Activated CD4-positive, CD25-positive, alpha-beta regulatory T cell treated with anti-CD3 and anti-CD28 coated beads, Interleukin-2, amount 50 U/mL, for 24 hours (primary cell): ENCODE data around the gene SUPT4H1.
"Not testable (repeated sequence)": the region's sequence is repeated elsewhere in the genome, so short reads cannot be mapped to it uniquely, and the experiment has no call there.

Experiments used
- ATAC-seq, 2 donors: fragments of 150-1000 bp; cut with Tn5 transposase; one replicate each; pipeline ENCODE4 v1.10.0; 2021; ENCODE audit warnings: mild to moderate bottlenecking in 1 of 2, moderate library complexity in 1 of 2

Gene SUPT4H1

DNA sequence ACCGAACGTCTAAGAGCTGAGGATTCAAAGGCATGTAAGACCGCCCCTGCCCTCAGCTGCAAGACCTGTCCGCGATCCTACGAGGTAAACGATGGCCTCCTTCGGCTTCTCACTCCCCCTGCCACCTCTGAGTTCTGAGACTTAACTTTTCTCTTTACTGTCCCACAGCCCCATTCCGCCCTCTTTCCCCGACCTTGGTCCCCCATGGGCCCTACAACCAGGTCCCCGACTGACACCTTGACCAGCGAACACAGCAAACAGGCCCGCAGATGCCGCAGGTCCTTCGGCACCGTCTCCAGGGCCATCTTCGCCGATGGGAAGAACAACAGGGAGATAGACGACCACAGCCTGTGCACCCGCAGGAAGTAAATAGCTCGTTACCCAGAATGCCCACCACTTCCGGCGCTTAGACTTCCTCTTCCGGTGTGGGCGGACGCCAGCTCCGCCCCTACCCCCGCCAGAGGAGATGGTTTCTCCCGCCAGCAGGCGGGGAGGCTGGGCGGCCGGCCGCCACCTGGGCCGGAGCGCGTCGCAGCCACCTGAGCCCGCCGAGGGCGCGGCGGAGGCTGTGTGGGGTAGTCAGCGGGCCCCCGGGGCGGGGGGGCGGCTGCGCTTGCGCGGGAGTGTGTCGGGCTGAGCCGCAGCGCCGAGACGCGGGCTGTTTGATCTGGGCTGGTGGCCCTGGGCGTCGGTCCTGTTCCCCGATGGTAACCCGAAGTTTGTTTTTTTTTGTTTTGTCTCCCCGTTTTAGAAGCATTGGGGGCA lies at the start of gene SUPT4H1:
Gene SUPT4H1 (minus strand): TSS at position 371 of the 765 bp plus-strand sequence. CDS start 66 bp downstream, at position 305.
- ATAC-seq, result peak; percentile 93 to 96

GRCh38 chr17:58401287-58401686 lies 49.3 kb upstream of the SUPT4H1 start:
- ATAC-seq, result no peak

GRCh38 chr17:58400826-58401225 lies 48.8 kb upstream of the SUPT4H1 start:
- ATAC-seq, result no peak

DNA sequence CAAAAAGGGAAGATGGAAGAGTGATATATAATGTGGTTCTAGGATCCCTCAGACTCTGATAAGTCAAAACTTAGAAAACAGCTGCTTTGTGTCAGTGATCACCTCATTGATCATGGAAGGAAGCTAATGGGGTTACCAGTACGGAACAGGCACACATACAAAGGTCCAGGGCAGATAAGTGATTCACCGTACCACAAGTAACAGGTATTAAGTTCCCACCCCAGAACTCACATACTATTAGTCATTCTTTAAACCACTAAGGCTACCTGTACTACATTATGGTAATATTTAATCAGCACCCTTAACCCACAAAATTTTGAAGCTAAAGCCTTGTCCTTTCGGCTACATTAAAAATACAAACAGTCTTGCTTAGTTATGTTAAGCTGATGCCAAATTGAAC lies 48.0 kb upstream of the SUPT4H1 start:
- peak in 1 of 2 donors; percentile 53 for ATAC-seq

- no peak for ATAC-seq
These were observed 46.7 kb upstream of the SUPT4H1 start for GRCh38 chr17:58398574-58399266.

DNA sequence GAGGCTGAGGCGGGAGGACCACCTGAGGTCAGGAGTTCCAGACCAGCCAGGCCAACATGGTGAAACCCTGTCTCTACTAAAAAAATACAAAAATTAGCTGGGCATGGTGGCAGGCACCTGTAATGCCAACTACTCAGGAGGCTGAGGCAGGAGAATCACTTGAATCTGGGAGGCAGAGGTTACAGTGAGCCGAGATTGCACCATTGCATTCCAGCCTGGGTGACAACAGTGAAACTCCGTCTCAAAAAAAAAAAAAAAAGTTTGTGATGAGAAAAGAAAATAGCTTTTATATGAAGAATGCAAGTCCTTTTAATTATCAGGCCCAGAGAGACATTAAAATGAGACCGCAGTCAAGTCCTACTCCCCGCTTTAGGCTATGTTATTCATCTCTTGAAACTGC lies 45.4 kb upstream of the SUPT4H1 start:
- ATAC-seq, result not testable (repeated sequence)

DNA sequence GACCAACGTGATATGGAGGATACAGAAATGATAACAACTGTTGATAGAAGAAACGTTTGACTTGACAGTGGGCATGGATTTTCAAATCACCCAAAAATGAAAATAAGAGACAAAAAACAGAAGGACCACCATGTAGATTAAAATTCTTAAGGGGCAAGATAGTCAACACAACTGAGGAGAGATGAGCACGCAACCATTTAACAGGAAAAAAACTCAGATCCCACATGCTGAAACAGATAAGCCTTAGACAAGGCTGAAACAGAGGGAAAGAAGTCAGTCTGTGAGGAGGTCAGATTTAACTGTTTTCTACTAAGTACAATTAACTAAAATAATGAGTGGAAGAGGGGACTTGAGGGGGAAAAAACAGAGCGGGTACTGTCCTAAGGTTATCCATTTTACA lies 44.2 kb upstream of the SUPT4H1 start:
- no peak for ATAC-seq

DNA sequence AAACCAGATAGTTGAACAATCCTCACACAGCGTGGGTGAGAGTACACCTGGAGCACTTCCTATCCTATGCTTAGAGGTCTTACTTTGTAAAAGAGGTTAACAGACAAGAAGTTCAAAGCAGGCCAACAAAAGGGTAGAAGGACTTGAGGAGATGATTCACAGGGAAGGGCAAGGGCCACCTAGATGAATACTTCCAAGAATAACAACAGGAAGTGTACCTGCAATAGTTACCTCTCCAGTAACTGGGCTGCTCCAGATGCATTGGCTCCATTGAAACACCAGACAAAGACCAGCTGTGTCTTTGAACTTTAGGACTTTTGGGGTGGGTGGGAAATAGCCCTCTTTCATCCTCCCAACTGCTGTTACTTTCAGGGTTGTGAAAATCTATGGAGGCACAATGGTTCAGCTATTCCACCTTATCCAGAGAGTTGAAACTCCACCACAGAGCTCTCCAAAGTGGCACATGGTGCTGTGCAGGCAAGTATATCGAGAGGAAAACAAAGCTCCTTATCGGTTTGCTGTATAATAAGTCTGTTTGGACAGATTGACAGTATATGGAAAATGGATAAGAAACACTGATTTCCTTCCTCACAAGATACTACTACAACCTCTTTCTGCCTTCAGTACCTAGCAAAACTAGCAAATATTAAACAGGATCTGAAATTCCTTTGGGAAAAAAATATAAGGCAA lies 42.7 kb upstream of the SUPT4H1 start:
- no peak for ATAC-seq

DNA sequence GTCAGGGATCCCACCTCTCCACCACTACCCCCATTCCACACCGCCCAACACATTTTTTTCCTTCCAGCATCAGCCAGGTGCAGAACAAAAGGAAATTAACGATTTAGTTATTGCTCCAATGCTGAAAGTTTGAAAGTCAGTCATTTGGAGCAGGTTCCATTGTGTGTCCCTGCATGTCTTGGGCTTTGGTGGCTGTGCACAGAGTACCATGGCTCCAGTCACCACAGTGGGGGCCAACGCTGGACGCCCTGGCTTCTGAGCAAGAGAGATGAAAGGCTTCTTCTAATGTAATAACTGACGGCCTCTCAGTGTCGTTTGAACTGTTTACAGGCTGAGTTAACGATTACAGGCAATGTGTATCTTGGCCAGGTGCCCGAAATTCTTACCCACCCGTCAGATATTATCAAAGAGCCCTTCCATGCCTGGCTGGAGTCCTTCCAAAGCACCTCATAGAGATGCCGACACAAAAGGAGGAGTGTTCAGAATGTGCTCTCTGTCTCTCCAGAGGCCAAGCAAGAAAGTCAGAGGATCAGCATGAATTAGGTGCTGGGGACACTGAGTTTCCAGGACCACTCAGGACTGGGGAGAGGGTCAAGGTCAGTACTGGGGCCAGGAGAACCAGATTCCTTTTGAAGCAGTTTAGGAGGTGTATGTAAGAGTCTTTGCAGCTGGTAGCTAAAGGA lies 39.4 kb upstream of the SUPT4H1 start:
- ATAC-seq, result no peak

DNA sequence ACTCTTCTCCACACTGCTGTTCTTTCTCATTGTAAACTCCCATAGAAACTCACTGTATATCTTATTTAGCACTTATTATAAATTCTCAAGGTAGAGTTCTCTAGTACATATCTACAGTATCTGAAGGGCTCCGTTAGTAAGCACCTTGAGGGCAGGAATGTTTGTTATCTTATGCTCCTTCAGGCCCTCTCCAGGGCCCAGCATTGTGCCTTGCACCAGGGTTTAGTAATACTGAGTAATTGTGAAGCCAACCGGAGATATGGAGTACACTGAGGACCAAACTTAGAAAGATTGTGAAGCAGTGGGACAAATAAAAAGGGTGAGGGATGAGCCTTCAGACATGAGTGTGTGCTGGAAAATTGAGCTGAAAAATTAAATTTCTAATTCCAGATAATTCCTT lies 38.9 kb upstream of the SUPT4H1 start:
- no peak for ATAC-seq

DNA sequence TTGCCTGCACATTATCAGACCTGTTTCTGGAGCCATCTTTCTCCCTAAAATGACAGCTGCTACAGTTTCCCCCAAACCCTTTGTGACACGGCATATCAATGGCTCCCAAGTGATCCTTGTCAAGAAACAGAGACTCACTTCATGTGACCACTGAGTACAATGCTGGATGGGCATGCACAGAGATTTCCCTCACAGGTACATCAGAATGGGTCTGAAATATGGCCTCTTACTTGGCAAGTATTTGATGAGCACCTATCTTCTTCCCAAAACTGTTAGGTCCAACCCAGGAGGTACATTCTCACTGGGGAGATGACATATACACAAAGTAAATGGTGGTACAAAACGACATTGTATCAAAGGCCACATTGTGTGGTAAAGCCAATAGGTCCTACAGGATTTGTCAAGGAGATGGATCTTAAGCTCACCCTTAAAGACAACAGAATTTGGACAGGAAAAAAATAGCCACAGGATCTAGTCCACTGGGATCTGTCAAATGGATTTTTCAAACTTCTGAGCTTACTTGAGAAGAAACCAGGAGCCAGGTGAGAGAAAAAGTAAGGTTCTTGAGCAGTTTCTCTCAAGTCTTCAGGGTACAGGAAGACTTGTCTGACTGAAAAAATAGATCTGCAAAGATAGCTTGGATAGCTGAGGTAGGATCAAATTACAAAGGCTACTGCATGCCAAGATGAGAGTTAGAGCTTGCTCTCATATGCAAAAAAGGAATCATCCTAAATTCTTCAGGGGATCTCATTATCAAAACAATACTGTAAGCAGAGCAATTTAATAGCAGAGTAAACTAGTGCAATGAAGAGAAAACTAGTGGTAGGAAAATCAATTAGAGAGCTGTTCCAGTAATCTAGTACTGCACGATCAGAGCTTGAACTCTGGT lies 36.5 kb upstream of the SUPT4H1 start:
- no peak for ATAC-seq

- ATAC-seq, result peak; percentile 28 to 62
These were observed 35.8 kb upstream of the SUPT4H1 start for GRCh38 chr17:58387834-58388233.

DNA sequence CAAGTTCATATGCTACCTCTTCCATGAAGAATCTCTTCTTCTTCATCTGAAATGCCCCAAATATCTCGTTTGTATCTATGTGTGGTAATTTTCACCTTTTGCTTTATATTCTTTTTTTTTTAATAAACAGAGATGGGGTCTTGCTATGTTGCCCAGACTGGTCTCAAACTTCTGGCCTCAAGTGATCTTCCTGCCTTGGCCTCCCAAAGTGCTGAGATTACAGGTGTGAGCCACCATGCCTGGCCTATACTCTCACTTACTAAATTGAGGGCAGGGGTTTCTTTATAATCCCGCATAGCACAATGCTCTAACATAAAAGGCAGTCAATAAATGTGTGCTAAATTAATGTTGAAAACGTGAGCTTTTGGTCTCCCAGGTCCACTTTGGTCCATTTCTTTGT lies 34.7 kb upstream of the SUPT4H1 start:
- ATAC-seq, result no peak

GRCh38 chr17:58385359-58385899 lies 33.4 kb upstream of the SUPT4H1 start:
- ATAC-seq, result no peak

DNA sequence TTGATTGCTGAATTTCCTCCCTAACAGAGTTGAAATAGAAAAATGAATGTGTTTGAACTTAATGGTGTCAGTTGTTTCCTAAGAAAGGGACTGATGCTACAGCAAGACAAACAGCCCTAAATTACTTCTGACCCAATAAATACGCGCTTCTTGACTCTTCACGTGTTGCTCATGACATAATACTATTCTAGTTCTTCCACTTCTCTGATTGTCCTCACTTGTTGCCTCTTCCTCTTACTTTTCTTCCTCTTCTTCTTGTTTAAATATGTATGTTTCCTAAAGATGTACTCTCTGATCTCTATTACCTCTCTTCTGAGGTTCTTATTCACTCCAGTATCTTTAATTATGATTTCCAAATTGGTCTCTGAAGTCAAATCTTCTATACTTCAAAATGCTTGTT lies 32.9 kb upstream of the SUPT4H1 start:
- ATAC-seq, result no peak

GRCh38 chr17:58383892-58384462 lies 32.0 kb upstream of the SUPT4H1 start:
- no peak for ATAC-seq

- no peak for ATAC-seq
These were observed 30.9 kb upstream of the SUPT4H1 start for GRCh38 chr17:58382872-58383242.

GRCh38 chr17:58382108-58382871 lies 30.3 kb upstream of the SUPT4H1 start:
- ATAC-seq, result peak; percentile 89 to 92

DNA sequence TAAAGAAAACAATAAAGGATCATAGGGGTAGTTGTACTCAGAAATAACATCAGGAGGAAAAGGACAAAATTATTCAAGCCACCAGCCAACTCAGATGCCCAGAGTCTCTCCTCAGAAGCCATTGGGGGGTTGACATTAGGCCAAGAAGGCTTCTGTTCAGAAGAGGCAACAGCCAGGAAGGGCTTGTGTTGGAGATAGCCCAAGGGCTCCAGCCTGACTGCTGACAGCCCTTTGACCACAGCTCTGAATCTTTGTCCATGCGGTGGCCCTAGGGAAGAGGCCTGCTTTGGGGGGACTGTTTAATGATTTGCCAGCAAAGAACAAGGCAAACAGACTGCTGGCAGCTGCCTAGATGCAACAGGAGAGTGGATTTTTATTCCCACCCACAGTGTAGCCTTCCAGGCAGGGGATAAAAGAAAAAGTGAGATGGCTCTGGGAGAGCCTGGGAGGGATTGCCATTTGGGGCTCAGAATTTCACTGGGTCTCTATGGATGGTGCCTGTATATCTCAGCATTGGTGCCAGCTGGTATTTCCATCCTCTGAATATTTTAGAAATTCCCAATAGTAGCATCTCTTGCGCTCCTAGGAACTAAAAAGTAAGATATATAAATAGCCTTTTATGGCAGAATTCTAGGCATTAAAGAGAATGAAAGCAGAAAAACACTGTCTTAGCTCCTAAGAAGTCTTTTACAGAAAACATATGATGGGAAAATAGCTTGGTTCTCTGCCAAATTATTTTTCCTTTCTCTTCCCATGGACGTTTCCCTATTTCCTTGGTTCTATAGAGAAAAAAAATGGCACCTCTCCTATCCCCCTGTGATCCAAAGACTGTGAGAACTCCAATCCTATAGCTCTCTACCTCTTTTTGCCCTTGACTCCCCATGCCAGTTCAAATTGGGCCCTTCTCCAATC lies 29.4 kb upstream of the SUPT4H1 start:
- no peak for ATAC-seq
